Measurements from ENCODE around the gene EIF3J.
"Not testable (repeated sequence)": the region's sequence is repeated elsewhere in the genome, so short reads cannot be mapped to it uniquely, and the experiment has no call there.

The EIF3J gene

DNA sequence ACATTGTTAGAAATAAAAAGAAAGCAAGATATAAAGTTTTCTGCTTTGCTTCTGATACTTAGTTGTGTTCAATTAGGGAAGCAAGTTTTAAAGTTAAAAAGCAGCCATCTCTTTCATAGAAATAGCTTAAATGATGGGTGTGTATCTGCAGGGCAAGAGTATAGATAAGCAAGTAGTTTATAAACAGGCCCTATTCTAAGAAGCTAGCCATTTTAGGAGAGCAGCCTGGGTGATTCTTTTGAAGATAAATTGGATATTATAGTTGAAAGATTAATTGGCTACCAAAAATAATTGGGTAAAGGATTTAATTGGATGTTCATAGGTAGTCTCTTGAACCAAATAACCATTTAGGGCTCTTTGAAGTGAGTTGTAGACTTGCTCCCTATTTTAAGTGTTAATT, 5.6 kb downstream of the EIF3J start:
- DNase-seq: no peak

GRCh38 chr15:44544745-44545144, 7.8 kb downstream of the EIF3J start:
- DNase-seq: not testable (repeated sequence)

DNA sequence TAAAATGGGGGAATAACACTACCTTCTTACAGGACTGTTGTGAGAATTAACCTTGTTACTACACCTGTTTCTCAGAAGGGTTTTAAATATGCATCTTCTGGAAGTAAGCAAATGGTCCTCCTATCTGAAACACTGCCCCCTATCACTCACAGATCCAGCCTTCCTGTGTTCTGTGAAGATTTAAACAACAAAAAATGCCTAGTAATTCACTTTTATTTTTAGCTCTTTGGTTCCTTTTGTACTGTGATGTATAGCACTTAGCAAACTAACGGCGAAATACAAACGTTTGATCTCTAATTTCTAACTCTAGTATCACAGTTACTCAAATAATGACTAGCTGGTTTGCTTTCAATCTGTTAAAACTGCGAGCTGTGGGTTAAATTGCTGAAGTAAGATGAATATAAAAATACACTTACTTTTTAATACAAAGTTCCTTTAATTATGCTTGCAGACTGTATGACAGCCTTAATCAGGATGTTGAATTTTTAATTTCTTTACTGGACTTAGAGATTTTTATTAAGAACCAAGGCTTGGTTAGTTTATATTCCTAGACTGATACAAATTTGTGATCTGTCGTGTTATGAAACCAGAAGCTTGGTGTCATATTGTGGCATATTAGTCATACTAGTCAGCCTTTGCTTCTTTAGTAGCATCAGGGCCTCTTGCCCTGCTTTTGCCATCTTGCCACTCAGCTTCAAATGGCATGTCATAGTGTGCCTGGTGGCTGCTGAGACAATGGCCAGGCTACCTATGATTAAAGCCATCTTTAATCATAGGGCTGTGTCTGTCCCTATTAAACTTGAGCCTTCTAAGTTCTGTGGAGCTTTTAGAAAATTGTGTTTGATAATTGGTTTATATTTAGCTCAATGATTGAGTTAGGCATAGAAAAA, 9.2 kb downstream of the EIF3J start:
- no peak for DNase-seq

GRCh38 chr15:44549152-44549551, 12.2 kb downstream of the EIF3J start:
- DNase-seq: not testable (repeated sequence)

DNA sequence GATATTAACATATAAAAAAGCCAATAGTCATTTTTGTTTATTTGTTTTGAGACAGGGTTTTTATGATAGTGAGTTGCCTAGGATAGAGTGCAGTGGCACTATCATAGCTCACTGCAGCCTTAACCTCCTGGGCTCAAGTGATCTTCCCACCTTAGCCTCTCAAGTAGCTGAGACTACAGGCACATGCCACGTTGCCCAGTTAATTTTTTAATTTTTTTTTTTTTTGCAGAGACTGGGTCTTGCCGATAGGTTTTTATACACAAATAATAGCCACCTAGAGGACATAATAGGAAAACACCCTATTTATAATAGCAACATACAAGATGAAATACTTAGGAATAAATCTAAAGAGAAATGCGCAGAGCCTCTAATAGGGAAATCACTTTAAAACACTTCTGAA, 13.3 kb downstream of the EIF3J start:
- no peak for DNase-seq

DNA sequence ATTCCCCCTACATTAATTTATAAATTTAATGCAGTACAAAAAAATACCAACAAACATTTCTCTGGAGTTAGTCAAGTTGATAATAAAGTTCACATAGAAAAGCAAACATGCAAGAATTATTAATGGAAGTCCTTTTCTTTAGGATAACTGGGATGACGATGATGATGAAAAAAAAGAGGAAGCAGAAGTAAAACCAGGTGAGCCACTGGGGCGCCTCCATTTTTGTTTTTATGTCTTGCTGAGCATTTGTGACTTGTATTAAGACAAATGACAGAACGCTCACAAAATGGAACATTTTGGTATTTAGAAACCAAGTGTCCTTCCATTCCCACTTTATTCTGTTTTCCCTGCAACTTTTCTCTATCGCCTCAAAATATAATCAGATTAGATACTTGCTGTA, 13.8 kb downstream of the EIF3J start:
- DNase-seq: no peak

- DNase-seq: no peak
Observed at GRCh38 chr15:44554934-44555723, 18.2 kb downstream of the EIF3J start.

GRCh38 chr15:44560926-44561325, 24.0 kb downstream of the EIF3J start:
- DNase-seq: not testable (repeated sequence)

DNA sequence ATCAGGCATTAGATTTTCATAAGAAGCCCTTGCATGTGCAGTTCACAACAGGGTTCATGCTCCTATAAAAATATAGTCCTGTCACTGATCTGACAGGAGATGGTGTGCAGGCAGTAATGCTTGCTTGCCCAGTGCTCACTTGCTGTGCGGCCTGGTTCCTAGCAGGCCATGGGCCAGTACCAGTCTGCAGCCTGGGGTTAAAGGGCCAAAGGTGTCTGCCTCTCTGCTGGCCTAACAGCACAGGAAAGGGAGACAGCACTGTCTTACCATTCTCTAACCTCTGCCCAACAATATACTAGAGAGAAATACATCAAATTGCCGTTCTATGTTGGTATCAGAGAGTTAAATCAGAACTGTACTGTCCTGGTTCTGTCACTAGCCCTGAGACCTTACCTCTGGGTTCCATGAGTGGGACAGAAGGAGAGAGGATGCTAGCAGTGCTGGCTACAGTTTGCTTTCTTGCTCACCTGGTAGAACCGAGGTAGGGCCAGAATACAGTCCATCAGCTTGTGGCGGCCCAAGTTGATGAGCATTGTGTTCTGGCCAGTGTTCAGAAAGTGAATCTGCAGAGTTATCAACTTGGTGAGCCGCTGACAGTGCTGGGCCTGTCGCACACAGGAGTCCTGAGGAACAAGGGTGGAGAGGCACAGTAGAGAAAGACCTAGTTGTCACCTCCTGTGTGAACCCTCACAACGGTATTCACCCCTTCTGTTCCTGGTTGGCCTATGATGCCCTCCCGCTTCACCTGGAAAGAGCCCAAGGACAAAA, 28.6 kb downstream of the EIF3J start:
- DNase-seq: no peak

- DNase-seq: no peak
Observed at GRCh38 chr15:44566155-44566540, 29.2 kb downstream of the EIF3J start.

DNA sequence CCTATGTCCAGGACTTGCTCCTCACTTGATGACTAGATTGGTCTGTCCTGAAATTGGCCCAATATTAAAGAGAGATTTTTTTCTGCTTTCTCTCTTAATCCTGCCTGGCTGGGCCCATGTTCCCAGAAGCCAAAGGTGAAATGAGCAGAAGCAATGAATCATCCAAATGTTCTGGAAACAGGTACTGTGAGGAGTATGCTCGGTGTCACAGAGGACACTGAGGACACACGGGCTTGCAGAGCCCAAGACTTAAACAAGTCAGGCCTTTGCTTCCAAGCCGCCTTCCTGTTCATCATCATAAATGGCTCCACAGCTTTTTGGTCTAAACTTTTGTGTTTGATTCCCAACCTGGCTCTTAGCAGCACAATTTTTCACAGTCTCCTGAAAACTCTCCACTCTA, 31.4 kb downstream of the EIF3J start:
- no peak for DNase-seq

DNA sequence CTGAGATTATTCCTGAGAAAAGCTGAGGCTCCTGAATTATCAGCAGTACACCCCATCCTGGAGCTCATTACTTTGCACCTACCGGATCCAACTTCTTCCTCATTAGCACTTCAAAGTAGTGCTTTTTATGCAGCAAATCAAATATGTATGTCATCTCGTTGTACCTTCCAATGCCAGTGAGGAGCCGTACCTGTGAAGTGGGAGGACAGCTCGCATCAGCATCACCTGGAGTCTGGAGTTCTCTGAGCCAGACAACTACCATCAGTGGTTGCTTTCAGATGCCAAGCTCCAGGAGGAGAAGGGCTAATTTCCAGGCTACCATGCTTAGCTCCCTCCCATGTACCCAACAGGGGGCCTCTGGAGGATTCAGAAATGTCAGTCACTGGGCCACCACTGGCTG, 32.4 kb downstream of the EIF3J start:
- DNase-seq: no peak

- DNase-seq: no peak
Observed at GRCh38 chr15:44570361-44570760, 33.4 kb downstream of the EIF3J start.

- DNase-seq: no peak
Observed at GRCh38 chr15:44573386-44573785, 36.4 kb downstream of the EIF3J start.

GRCh38 chr15:44574734-44575133, 37.8 kb downstream of the EIF3J start:
- DNase-seq: no peak

DNA sequence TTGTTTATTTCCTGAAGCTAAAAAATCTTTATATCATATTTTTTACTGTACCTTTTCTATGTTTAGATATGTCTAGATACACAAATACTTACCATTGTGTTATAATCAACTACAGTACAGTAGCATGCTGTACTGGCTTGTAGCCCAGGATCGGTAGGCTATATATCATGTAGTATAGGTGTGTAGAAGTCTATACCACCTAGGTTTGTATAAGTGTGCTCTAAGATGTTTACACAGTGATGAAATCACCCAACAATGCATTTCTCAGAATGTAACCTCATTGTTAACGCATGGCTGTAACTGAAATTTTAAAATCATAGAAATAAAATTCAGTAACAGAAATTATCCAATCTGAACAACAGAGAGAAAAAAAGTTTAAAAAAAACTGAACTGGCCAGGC, 43.2 kb downstream of the EIF3J start:
- no peak for DNase-seq

GRCh38 chr15:44584162-44584749, 47.3 kb downstream of the EIF3J start:
- no peak for DNase-seq

- no peak for DNase-seq
Observed at GRCh38 chr15:44585633-44586032, 48.7 kb downstream of the EIF3J start.

DNA sequence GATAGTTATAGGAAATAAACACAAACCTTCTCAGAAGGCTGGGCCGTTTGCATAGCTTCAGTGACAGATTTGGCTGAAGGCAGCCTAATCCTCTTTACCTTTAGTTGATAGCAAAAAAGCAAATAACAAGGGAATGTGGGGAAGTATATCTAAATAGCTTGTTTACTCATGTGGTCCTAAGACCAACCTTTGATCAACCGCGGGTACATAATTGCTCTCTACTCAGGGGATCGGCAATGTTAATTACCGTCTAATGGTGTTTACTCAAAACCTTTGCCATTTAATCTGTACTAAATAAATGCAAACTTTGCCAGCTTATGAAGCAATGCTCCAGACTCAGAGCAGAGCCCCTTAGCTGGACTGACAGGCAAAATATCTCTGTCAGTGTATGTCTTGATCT, 51.6 kb downstream of the EIF3J start:
- DNase-seq: no peak

- no peak for DNase-seq
Observed at GRCh38 chr15:44591326-44591725, 54.4 kb downstream of the EIF3J start.

DNA sequence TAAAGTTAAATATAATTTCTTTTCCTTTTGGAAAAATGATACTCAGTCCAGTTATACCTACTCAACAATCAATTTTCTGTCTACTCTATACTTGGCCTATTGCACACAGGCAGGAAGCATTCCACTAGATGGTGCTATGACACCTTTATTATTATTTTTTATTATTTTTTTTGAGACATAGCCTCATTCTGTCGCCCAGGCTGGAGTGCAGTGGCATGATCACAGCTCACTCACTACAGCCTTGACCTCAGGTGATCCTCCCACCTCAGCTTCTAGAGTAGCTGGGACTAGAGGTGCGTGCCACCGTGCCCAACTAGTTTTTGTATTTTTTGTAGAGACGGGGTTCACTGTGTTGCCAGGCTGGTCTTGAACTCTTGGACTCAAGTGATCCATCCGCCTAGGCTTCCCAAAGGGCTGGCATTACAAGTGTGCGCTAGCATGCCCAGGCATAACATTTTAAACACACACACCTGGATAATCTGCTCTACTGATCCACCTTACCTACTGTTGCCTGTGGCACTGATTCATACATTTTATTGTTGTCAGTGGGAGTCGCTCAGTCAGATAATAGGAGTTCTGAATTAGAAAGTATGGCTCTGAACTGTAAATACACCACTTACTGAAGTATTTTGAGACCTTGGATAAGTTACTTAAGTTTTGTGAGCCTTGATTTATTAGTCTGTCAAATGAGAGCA, 56.2 kb downstream of the EIF3J start:
- no peak for DNase-seq

DNA sequence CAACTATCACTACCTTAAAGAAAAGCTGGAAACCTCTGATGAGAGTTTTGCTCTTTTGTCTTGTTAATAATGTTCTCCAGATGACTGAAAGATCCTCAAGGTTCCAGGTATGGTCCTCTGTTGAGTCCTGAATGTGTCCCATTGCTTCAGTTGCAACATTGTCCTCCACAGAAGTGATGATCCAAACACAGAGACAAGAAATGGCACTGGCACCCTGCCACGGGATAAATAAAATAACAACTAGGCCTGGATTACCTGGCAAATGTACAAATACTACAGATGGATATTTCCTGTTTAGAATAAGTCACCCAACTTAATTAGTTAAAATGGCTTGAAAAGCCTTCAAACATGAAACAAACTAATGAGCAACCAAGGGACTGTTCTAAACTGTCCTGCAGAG, 58.3 kb downstream of the EIF3J start:
- no peak for DNase-seq

Measured in COR-L47 (cell line).